ENCODE data around the gene FGF14.

- TF ChIP-seq CTCF (IDR thresholded peaks at IDR 0.05; ENCODE audit: low read depth, low read length) (no peak), EZH2phosphoT487 (IDR thresholded peaks at IDR 0.05; ENCODE audit: low read depth) (no peak)
Observed at GRCh38 chr13:102097708-102098107, 304.1 kb downstream of the FGF14 start.
